Keratinocyte (primary cell): ENCODE data around the gene CDCP2. TPM values are rescaled to one million over a fixed set of nuclear protein-coding genes. Genes with fewer than 3 reads are reported as not detected.

Experiments used
- DNase-seq: peaks from one replicate; pipeline ENCODE4 v3.0.0-alpha.2; 2011; ENCODE audit warnings: low read depth, missing footprints, low spot score
- FAIRE-seq: peaks from 2 replicates; lab custom pipeline; 2011; peaks lifted over from hg19 to GRCh38; lab: Jason Lieb, UNC
- H2AFZ ChIP-seq: 2 replicates; pipeline ENCODE4 v1.6.0; 2012; ENCODE audit warnings: low read length, control low read depth, inconsistent platforms; ENCODE audit not compliant: control insufficient read depth
- H3K27ac ChIP-seq: 2 replicates; pipeline ENCODE4 v1.5.1; 2011; ENCODE audit warnings: low read length; ENCODE audit not compliant: control insufficient read depth, insufficient read depth
- H3K27me3 ChIP-seq: 3 replicates; pipeline ENCODE4 v1.6.0; 2011; ENCODE audit warnings: low read length; ENCODE audit not compliant: control insufficient read depth, insufficient read depth; ENCODE audit errors: extremely low read depth
- H3K36me3 ChIP-seq, 2 experiments: 2 replicates in 1 of 2; 3 replicates in 1 of 2; pipeline ENCODE4 v1.5.1; 2011; ENCODE audit warnings: low read length in 2 of 2, mild to moderate bottlenecking in 1 of 2; ENCODE audit not compliant: control insufficient read depth in 2 of 2, insufficient read depth in 2 of 2; ENCODE audit errors: extremely low read depth in 1 of 2
- H3K4me1 ChIP-seq: 3 replicates; pipeline ENCODE4 v1.5.1; 2011; ENCODE audit warnings: low read length; ENCODE audit not compliant: control insufficient read depth, insufficient read depth; ENCODE audit errors: extremely low read depth
- H3K4me2 ChIP-seq: 3 replicates; pipeline ENCODE4 v1.6.0; 2011; ENCODE audit warnings: low read depth, low read length; ENCODE audit not compliant: control insufficient read depth, insufficient read depth; ENCODE audit errors: extremely low read depth
- H3K4me3 ChIP-seq, 3 experiments: fragments of 200-600 bp in 1 of 3; sonication (generic) in 1 of 3; 2 replicates in 2 of 3; 3 replicates in 1 of 3; pipeline ENCODE4 v1.5.1; 2011 to 2016; ENCODE audit warnings: low read length in 3 of 3, mild to moderate bottlenecking in 3 of 3, control low read depth in 2 of 3, inconsistent platforms in 1 of 3, low read depth in 1 of 3, mixed read lengths in 1 of 3, mixed run types in 1 of 3, moderate library complexity in 1 of 3; ENCODE audit not compliant: control insufficient read depth in 2 of 3, insufficient read depth in 2 of 3; ENCODE audit errors: extremely low read depth in 1 of 3
- H3K79me2 ChIP-seq: 2 replicates; pipeline ENCODE4 v1.6.0; 2012; ENCODE audit warnings: low read length; ENCODE audit not compliant: control insufficient read depth, insufficient read depth
- H3K9ac ChIP-seq: 3 replicates; pipeline ENCODE4 v1.6.0; 2011; ENCODE audit warnings: low read length; ENCODE audit not compliant: control insufficient read depth, insufficient read depth; ENCODE audit errors: extremely low read depth
- H3K9me1 ChIP-seq: 3 replicates; pipeline ENCODE4 v1.6.0; 2011; ENCODE audit warnings: low read length; ENCODE audit not compliant: control insufficient read depth, insufficient read depth; ENCODE audit errors: extremely low read depth
- H3K9me3 ChIP-seq: 2 replicates; pipeline ENCODE4 v1.5.1; 2012; ENCODE audit warnings: low read depth, low read length; ENCODE audit not compliant: control insufficient read depth
- H4K20me1 ChIP-seq: 3 replicates; pipeline ENCODE4 v1.6.0; 2011; ENCODE audit warnings: low read length; ENCODE audit not compliant: control insufficient read depth, insufficient read depth; ENCODE audit errors: extremely low read depth
- CTCF ChIP-seq, 3 experiments: IDR thresholded peaks in 1 of 3; conservative IDR thresholded peaks in 1 of 3; optimal IDR thresholded peaks in 1 of 3; 2 replicates in 2 of 3; 3 replicates in 1 of 3; pipeline versions ENCODE3 to v1.5.1; 2011; ENCODE audit warnings: low read length in 3 of 3, mild to moderate bottlenecking in 3 of 3, moderate library complexity in 2 of 3, control low read depth in 1 of 3, inconsistent platforms in 1 of 3; ENCODE audit not compliant: insufficient read depth in 2 of 3; ENCODE audit errors: extremely low read depth in 1 of 3
- EZH2 ChIP-seq: IDR thresholded peaks from one replicate; pipeline ENCODE4 v1.6.1; 2012; ENCODE audit warnings: inconsistent platforms, mild to moderate bottlenecking, low read length, moderate library complexity
- dilution Hi-C: fragments of 300-500 bp; cut with MboI; formaldehyde crosslinking; loops from one replicate; pipeline ENCODE4 v1.7.0; 2020; ENCODE audit warnings: low sequenced_read_pairs; ENCODE audit not compliant: extremely low pct_ligation_motif_present
- polyA plus RNA-seq, 5 experiments: library from polyadenylated mRNA; depleted of rRNA in 3 of 5; stranded (reverse) in 3 of 5; stranded (forward) in 1 of 5; unstranded in 1 of 5; fragments of >200 nt; gene quantifications; 1 replicate in 1 of 5; 2 replicates in 3 of 5; 3 replicates in 1 of 5; pipeline versions ENCODE4 v1.2.1 to v1.2.3, GENCODE V29; 2011 to 2012; ENCODE audit warnings: missing spikeins in 2 of 5, low read depth in 1 of 5, low replicate concordance in 1 of 5

Gene CDCP2
- polyA plus RNA-seq, 1 donor (not counting 4 experiments of a cell fraction or from before 2014, with no cell fraction given), result not detected

- no peaks in the 10 kb centered on the region for H3K9me3 ChIP-seq
- no peak for FAIRE-seq
- dilution Hi-C loops, result no loop called here
Observed at GRCh38 chr1:54180701-54181360, 28.0 kb upstream of the CDCP2 start.

DNA sequence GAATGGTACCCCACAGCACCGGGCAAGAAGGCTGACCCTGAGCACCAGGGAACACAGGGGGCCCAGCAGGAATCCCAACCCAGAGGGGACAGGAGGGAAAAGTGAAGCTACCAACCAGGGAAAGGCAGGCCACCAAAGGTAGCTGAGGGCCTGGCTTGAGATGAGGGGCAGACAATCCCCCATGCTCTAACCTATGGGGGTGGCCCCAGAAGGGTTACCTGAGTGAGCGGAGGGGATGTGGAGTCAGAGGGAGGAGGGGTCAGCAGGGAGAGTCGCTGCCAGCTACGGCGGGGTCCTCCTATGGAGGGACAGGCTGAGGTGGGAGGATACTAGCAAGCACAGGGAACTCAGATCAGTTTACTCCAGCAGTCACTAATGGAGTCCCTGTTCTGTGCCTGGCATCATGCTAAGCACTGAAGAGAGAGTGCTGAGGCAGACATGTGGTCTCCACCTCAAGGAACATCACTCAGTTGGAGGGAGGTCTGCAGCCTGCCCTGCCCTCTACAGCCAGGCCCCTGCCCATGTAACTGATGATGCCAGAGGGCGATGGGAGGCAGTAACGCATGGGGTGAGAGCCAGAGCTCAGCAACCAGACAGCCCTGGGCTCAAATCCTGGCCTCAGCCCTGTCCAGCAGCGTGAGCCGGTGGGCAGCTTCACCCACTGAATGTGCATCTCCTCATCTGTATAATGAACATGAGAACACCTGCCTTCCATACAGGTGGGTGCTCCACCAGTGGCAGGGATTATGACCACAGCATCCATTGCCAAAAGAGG lies 25.7 kb upstream of the CDCP2 start:
- Histone ChIP-seq H2AFZ (no peak overlapping the region), H3K36me3 (no peaks in the 10 kb centered on the region), H3K9ac (no peak overlapping the region), H3K27me3 (no peaks in the 10 kb centered on the region), H4K20me1 (no peaks in the 10 kb centered on the region), H3K4me2 (no peak overlapping the region), H3K4me3 (no peak overlapping the region), H3K79me2 (no peaks in the 10 kb centered on the region), H3K27ac (no peak overlapping the region), H3K9me3 (no peaks in the 10 kb centered on the region), H3K4me1 (no peaks in the 10 kb centered on the region), H3K9me1 (no peaks in the 10 kb centered on the region)
- no peak for DNase-seq
- no peak for FAIRE-seq
- TF ChIP-seq CTCF (optimal IDR thresholded peaks at IDR 0.05 in 1 of 3, IDR thresholded peaks at IDR 0.05 in 1 of 3, conservative IDR thresholded peaks at IDR 0.05 in 1 of 3; ENCODE audit: extremely low read depth in 1 of 3, insufficient read depth in 2 of 3, low read length in 3 of 3) (no peak), EZH2 (no peak)
- dilution Hi-C loops, result no loop called here

More at GRCh38 chr1:54180701-54181360, 28.0 kb upstream of the CDCP2 start:
- Histone ChIP-seq H4K20me1 (no peaks in the 10 kb centered on the region), H3K4me1 (no peaks in the 10 kb centered on the region), H3K79me2 (no peaks in the 10 kb centered on the region), H3K27ac (no peak overlapping the region), H3K27me3 (no peaks in the 10 kb centered on the region), H3K4me2 (no peak overlapping the region), H3K4me3 (no peak overlapping the region), H3K9ac (no peak overlapping the region), H3K9me1 (no peaks in the 10 kb centered on the region), H2AFZ (no peak overlapping the region), H3K36me3 (no peaks in the 10 kb centered on the region)
- DNase-seq, result no peak
- TF ChIP-seq CTCF (optimal IDR thresholded peaks at IDR 0.05 in 1 of 3, IDR thresholded peaks at IDR 0.05 in 1 of 3, conservative IDR thresholded peaks at IDR 0.05 in 1 of 3; ENCODE audit: extremely low read depth in 1 of 3, insufficient read depth in 2 of 3, low read length in 3 of 3) (no peak), EZH2 (no peak)
